Karpas-422 (cell line): ENCODE data around the gene CARD11. TPM values are rescaled to one million over a fixed set of nuclear protein-coding genes. Genes with fewer than 3 reads are reported as not detected.

Source experiments
- DNase-seq: peaks from one replicate; pipeline ENCODE4 v3.0.0-alpha.2; 2015
- H2AFZ ChIP-seq: fragments of 200-600 bp; sonication (generic); 2 replicates; pipeline ENCODE4 v1.6.1; 2014; ENCODE audit warnings: antibody characterized with exemption, low read length, mixed read lengths
- H3K27ac ChIP-seq: fragments of 200-600 bp; sonication (generic); 2 replicates; pipeline ENCODE4 v1.5.1; 2014; ENCODE audit warnings: mild to moderate bottlenecking, low read length, moderate library complexity
- H3K27me3 ChIP-seq: fragments of 200-600 bp; sonication (generic); 2 replicates; pipeline ENCODE4 v1.6.1; 2014; ENCODE audit warnings: low read length, mixed read lengths
- H3K36me3 ChIP-seq: fragments of 200-600 bp; sonication (generic); 2 replicates; pipeline ENCODE4 v1.6.1; 2014; ENCODE audit warnings: low read length, mixed read lengths; ENCODE audit not compliant: insufficient read depth
- H3K4me1 ChIP-seq: fragments of 200-600 bp; sonication (generic); 2 replicates; pipeline ENCODE4 v1.6.1; 2014; ENCODE audit warnings: mild to moderate bottlenecking, low read length, mixed read lengths
- H3K4me2 ChIP-seq: fragments of 200-600 bp; sonication (generic); 2 replicates; pipeline ENCODE4 v1.6.1; 2014; ENCODE audit warnings: low read length, low read depth, mild to moderate bottlenecking; ENCODE audit not compliant: poor library complexity, severe bottlenecking
- H3K4me3 ChIP-seq: fragments of 200-600 bp; sonication (generic); 2 replicates; pipeline ENCODE4 v1.5.1; 2014; ENCODE audit warnings: mild to moderate bottlenecking, antibody characterized with exemption, low read length, mixed read lengths
- H3K79me2 ChIP-seq: fragments of 200-600 bp; sonication (generic); 2 replicates; pipeline ENCODE4 v1.6.1; 2014; ENCODE audit warnings: mild to moderate bottlenecking, low read length, mixed read lengths
- H3K9ac ChIP-seq: fragments of 200-600 bp; sonication (generic); 2 replicates; pipeline ENCODE4 v1.6.0; 2014; ENCODE audit warnings: low read length
- H3K9me2 ChIP-seq: fragments of 200-600 bp; sonication (generic), shearing (Covaris generic); replicated peaks from 2 replicates; pipeline ENCODE4 v1.6.0; 2014; ENCODE audit warnings: mild to moderate bottlenecking, low read length, moderate library complexity; ENCODE audit not compliant: insufficient read depth
- H3K9me3 ChIP-seq: fragments of 300-700, 200-600 bp; sonication (generic); 2 replicates; pipeline ENCODE4 v1.6.1; 2014; ENCODE audit warnings: low read length, mixed read lengths
- H4K20me1 ChIP-seq: fragments of 200-600 bp; sonication (generic); 2 replicates; pipeline ENCODE4 v1.6.1; 2014; ENCODE audit warnings: mild to moderate bottlenecking, antibody characterized with exemption, low read length, low read depth; ENCODE audit not compliant: insufficient read depth
- total RNA-seq: library from RNA; depleted of rRNA; stranded (reverse); fragments of >200 nt; shearing (Covaris generic); gene quantifications from 2 replicates; pipeline ENCODE4 v1.2.3, GENCODE V29; 2014; ENCODE audit warnings: low replicate concordance

CARD11 gene
- total RNA-seq, 1 experiment from 2014 or later = 38.5 TPM

- DNase-seq = no peak
- H3K4me2 ChIP-seq = no peak overlapping the region
- no peak overlapping the region for H3K4me3 ChIP-seq
- H3K4me1 ChIP-seq = peaks cover 5% of the 10 kb centered on the region
- no peak overlapping the region for H3K27ac ChIP-seq
- no peak overlapping the region for H2AFZ ChIP-seq
- H3K9ac ChIP-seq = no peak overlapping the region
- no peaks in the 10 kb centered on the region for H4K20me1 ChIP-seq
- no peaks in the 10 kb centered on the region for H3K27me3 ChIP-seq
- H3K9me2 ChIP-seq = no peaks in the 10 kb centered on the region
- no peaks in the 10 kb centered on the region for H3K9me3 ChIP-seq
- H3K79me2 ChIP-seq = no peaks in the 10 kb centered on the region
- H3K36me3 ChIP-seq = peaks cover 3% of the 10 kb centered on the region; the same call in 1 of the 2 replicates
Measured at GRCh38 chr7:2906197-2906931, 137.3 kb downstream of the CARD11 start.

- no peaks in the 10 kb centered on the region for H3K9me2 ChIP-seq
- H3K36me3 ChIP-seq = peaks cover 3% of the 10 kb centered on the region; the same call in 1 of the 2 replicates
- no peaks in the 10 kb centered on the region for H3K27me3 ChIP-seq
Measured at GRCh38 chr7:2905500-2905899, 138.2 kb downstream of the CARD11 start.

GRCh38 chr7:2905027-2905426, 138.6 kb downstream of the CARD11 start:
- no peaks in the 10 kb centered on the region for H3K27me3 ChIP-seq

More at GRCh38 chr7:2905500-2905899, 138.2 kb downstream of the CARD11 start:
- Histone ChIP-seq H2AFZ (no peak overlapping the region), H3K4me3 (no peak overlapping the region), H3K4me1 (peaks cover 5% of the 10 kb centered on the region), H3K4me2 (no peak overlapping the region), H4K20me1 (no peaks in the 10 kb centered on the region), H3K9me3 (no peaks in the 10 kb centered on the region), H3K9ac (no peak overlapping the region), H3K27ac (no peak overlapping the region), H3K79me2 (no peaks in the 10 kb centered on the region)
- no peak for DNase-seq

GRCh38 chr7:2904202-2904601, 139.5 kb downstream of the CARD11 start:
- H3K36me3 ChIP-seq = 0 out of 2 replicates have a peak, but pooled peaks cover 3% of the 10 kb centered on the region
- no peak overlapping the region for H3K9ac ChIP-seq
- H3K4me2 ChIP-seq = no peak overlapping the region
- no peaks in the 10 kb centered on the region for H3K79me2 ChIP-seq
- H3K4me1 ChIP-seq = peaks cover 5% of the 10 kb centered on the region
- H4K20me1 ChIP-seq = no peaks in the 10 kb centered on the region
- no peaks in the 10 kb centered on the region for H3K9me2 ChIP-seq
- no peak overlapping the region for H3K27ac ChIP-seq
- no peaks in the 10 kb centered on the region for H3K9me3 ChIP-seq
- no peak for DNase-seq
- no peak overlapping the region for H3K4me3 ChIP-seq
- H3K27me3 ChIP-seq = no peaks in the 10 kb centered on the region
- no peak overlapping the region for H2AFZ ChIP-seq

More at GRCh38 chr7:2905027-2905426, 138.6 kb downstream of the CARD11 start:
- Histone ChIP-seq H3K27ac (no peak overlapping the region), H3K4me2 (no peak overlapping the region), H3K4me3 (no peak overlapping the region), H4K20me1 (no peaks in the 10 kb centered on the region), H3K9me3 (no peaks in the 10 kb centered on the region), H3K36me3 (peaks cover 3% of the 10 kb centered on the region; the same call in 1 of the 2 replicates), H3K9me2 (no peaks in the 10 kb centered on the region), H3K79me2 (no peaks in the 10 kb centered on the region), H2AFZ (no peak overlapping the region), H3K9ac (no peak overlapping the region), H3K4me1 (peaks cover 5% of the 10 kb centered on the region)
- DNase-seq = no peak

- Histone ChIP-seq H3K9me2 (no peaks in the 10 kb centered on the region), H3K4me2 (no peak overlapping the region), H3K27me3 (no peaks in the 10 kb centered on the region), H3K9ac (no peak overlapping the region), H3K4me3 (no peak overlapping the region), H3K79me2 (no peaks in the 10 kb centered on the region), H3K27ac (no peak overlapping the region), H2AFZ (no peak overlapping the region), H3K9me3 (no peaks in the 10 kb centered on the region), H4K20me1 (no peaks in the 10 kb centered on the region), H3K36me3 (0 out of 2 replicates have a peak, but pooled peaks cover 3% of the 10 kb centered on the region), H3K4me1 (peaks cover 5% of the 10 kb centered on the region)
- no peak for DNase-seq
Measured at GRCh38 chr7:2903682-2904162, 139.9 kb downstream of the CARD11 start.

GRCh38 chr7:2897023-2897422, 146.6 kb downstream of the CARD11 start:
- Histone ChIP-seq H3K9me2 (no peaks in the 10 kb centered on the region), H4K20me1 (no peaks in the 10 kb centered on the region), H3K4me1 (peaks cover 23% of the 10 kb centered on the region), H3K9ac (no peak overlapping the region), H2AFZ (no peak overlapping the region), H3K4me2 (no peak overlapping the region), H3K4me3 (no peak overlapping the region), H3K27ac (no peak overlapping the region), H3K9me3 (no peaks in the 10 kb centered on the region), H3K79me2 (no peaks in the 10 kb centered on the region), H3K36me3 (no peaks in the 10 kb centered on the region), H3K27me3 (no peaks in the 10 kb centered on the region)
- no peak for DNase-seq

GRCh38 chr7:2896131-2896530, 147.5 kb downstream of the CARD11 start:
- Histone ChIP-seq H3K4me2 (no peak overlapping the region), H3K4me3 (no peak overlapping the region), H3K27me3 (no peaks in the 10 kb centered on the region), H3K36me3 (no peaks in the 10 kb centered on the region), H4K20me1 (no peaks in the 10 kb centered on the region), H2AFZ (no peak overlapping the region), H3K79me2 (no peaks in the 10 kb centered on the region), H3K4me1 (peaks cover 23% of the 10 kb centered on the region), H3K9me3 (no peaks in the 10 kb centered on the region), H3K27ac (no peak overlapping the region), H3K9me2 (no peaks in the 10 kb centered on the region), H3K9ac (no peak overlapping the region)
- no peak for DNase-seq

GRCh38 chr7:2894118-2894940, 149.3 kb downstream of the CARD11 start:
- no peaks in the 10 kb centered on the region for H3K36me3 ChIP-seq
- H3K9me2 ChIP-seq = no peaks in the 10 kb centered on the region
- H4K20me1 ChIP-seq = no peaks in the 10 kb centered on the region
- H3K4me1 ChIP-seq = peaks cover 23% of the 10 kb centered on the region
- H3K79me2 ChIP-seq = no peaks in the 10 kb centered on the region
- DNase-seq = peak; percentile 44
- H3K4me2 ChIP-seq = peak overlapping the region; percentile 52
- no peaks in the 10 kb centered on the region for H3K27me3 ChIP-seq
- peak overlapping the region; percentile 42; the same call in 1 of the 2 replicates for H3K4me3 ChIP-seq
- H3K27ac ChIP-seq = no peak overlapping the region
- H3K9ac ChIP-seq = peak overlapping the region; percentile 28
- H3K9me3 ChIP-seq = no peaks in the 10 kb centered on the region
- H2AFZ ChIP-seq = peak overlapping the region; percentile 53; the same call in 1 of the 2 replicates
